HuH-7.5 (cell line): ENCODE results near the gene HDAC4.

ENCODE experiments used
- DNase-seq: peaks from one replicate; pipeline ENCODE4 v3.0.0; 2011; ENCODE audit warnings: low spot score

The HDAC4 gene

GRCh38 chr2:239065537-239065936 is 335.3 kb downstream of the HDAC4 start:
- no peak for DNase-seq

DNA sequence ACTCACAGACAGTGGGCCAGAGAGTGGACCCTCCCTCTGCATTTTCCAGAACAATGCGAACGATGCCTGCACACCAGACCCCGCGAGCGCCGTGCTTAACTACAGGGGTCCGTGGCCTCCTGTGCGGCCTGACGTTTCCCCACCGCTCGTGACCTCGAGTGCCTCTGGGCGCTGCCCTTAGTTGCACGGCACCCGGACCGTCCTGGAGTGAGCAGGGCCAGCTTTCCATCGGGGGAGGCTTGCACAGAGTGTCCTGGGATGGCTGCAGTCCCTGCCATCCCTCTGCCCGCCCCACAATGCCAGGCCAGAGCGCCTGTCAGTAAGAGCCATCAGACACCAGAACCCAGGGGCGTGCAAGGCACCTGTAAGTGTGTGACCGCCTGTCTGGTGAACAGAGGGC is 335.9 kb downstream of the HDAC4 start:
- DNase-seq, result no peak

GRCh38 chr2:239064253-239064652 is 336.6 kb downstream of the HDAC4 start:
- DNase-seq, result no peak

DNA sequence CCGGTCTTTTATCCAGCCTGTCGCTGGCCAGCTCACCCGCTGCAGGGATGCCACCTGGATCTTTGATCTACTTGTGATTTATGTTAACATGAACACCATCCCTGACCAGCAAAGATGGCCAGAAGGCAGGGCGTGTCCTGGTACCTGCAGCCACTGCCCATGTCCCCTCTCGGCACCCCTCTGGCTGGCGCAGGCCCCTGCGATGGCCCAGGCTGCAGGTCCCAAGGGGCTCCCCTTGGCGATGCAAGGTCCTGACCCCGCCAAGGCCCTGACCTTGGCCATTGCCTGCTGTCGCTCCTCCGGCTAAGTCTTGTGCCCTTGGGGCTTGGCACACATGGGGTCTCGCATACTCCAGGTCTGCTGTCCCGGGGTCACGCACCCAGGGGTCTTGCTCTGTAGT is 338.1 kb downstream of the HDAC4 start:
- no peak for DNase-seq

- DNase-seq, result no peak
These were observed 338.8 kb downstream of the HDAC4 start for GRCh38 chr2:239061824-239062570.

DNA sequence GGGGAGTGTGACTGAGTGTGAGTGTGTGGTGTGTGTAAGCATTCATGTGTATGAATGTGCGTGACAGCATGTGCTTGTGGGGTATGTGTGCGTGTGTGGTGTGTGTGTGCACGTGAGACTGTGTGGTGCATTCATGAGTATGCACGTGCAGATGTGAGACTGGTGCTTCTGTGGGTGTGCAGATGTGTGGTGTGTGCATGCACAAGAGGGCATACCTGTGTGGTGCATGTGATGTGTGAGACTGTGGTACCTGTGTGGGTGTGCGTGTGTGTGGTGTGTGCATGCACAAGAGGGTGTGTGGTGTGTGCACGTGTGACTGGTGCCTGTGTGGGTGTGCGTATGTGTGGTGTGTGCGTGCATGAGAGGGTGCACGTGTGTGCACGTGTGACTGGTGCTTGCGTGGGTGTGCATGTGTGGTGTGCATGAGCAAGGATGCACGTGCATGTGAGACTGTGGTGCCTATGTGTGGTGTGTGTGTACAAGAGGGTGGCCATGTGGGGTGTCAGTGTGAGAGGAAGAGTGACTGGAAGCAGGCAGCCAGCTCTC is 339.6 kb downstream of the HDAC4 start:
- DNase-seq, result no peak

- no peak for DNase-seq
These were observed 340.1 kb downstream of the HDAC4 start for GRCh38 chr2:239060676-239061075.

- DNase-seq, result no peak
These were observed 341.0 kb downstream of the HDAC4 start for GRCh38 chr2:239059854-239060253.

- DNase-seq, result no peak
These were observed 342.1 kb downstream of the HDAC4 start for GRCh38 chr2:239058766-239059165.

DNA sequence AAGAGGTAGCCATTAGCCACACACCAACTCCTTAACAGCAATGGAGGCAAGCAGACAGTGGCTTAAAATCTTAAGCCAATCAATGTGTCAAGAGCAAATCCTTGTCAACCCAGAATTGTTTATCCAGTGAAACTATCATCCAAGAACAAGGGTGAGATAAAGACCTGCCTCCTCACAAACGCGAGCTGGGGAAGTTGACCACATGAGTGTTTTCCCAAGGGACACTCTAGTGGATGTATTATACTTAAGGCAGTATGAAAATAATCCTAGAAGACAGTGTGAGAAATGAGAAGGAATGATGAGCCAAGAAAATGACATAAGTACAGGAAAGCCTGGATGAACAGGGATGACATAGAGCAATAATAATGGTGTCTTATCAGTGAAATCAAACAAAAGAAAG is 343.3 kb downstream of the HDAC4 start:
- no peak for DNase-seq

GRCh38 chr2:239056611-239057010 is 344.2 kb downstream of the HDAC4 start:
- no peak for DNase-seq

DNA sequence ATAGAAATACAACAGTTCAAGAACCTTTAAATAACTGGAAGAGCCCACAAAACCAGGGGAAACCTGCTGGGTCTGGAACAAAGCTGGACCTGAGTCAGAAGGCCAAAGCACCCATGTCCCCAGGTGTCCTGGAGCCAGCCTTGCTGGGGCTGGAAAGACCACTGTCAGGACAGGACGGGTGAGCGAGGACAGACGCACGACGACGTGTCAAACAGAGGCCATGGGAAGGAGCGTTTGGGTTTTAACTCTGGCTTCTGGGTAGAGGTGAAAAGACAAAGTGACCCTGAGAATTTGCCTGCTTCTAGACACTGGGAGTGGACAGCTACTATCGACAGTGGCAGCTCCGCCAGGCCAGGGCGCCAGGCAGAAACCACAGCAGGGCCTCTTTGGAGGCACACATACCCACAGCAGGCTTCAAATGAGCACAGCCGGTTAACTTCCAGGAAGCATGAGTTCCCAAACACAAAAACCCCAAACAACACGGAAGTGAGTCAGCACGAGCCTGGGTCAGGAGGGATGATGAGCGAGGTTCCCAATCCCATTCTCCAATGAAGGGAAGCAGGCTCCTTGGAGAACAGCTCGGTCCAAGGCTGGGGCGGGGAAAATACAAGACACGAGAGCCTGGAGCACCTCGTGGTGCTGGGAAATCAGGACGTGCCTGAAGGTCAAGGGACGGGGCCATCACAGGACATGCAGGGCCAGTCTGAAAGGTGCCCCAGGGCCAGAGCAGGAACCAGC is 344.9 kb downstream of the HDAC4 start:
- DNase-seq, result no peak

DNA sequence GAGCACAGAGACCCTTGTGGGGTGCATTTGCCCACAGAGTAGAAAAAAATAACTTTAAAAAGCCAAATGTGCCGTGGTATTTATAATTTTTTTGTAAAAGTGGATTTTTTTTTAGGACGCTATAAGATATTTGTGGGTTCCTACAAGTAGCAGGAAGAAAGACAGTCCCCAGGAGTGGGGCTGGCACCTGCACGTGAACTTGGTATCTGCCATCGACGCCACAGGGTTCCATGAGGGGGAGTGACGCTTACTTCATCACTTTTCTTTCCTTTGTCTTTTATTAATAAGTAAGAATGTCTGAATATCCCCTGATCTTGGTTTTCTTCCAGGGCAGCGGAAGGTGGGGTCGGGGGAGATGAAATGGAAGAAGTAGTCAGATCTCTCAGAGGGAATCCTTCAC is 345.9 kb downstream of the HDAC4 start:
- no peak for DNase-seq

DNA sequence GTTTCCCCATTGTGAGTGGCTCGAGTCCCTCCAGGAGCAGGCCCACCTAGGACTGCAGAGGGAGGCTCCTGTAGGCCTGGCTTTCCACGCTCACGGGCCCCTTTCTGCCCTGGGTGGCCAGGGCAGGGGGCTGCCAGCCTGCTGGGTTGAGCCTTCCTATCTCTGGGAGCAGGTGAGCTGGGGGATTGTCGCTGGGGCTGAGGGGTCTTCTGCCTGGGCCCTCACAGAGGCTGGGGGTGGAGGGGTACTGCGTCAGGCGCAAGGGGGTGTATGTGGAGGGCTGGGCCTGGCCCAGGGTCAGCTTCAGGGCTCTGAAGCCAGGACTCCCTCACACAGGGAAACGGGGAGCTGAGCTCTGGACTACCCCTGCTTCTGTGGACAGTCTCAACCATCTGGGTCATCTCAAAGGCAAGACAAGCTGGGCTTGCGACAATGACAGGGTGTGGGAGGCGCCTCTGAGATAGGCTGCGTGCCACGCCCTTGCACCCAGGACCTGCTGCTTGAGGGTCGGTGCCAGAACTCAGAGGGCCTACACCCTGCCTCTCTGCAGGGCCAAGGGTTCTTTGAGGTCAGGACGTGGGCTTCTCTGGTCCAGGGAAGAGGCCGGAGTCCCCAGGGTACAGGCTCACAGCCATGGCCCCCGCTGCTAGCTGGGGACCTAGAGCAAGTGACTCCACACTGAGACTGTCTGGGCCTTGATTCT is 346.9 kb downstream of the HDAC4 start:
- DNase-seq, result no peak

- no peak for DNase-seq
These were observed 347.8 kb downstream of the HDAC4 start for GRCh38 chr2:239052798-239053665.

DNA sequence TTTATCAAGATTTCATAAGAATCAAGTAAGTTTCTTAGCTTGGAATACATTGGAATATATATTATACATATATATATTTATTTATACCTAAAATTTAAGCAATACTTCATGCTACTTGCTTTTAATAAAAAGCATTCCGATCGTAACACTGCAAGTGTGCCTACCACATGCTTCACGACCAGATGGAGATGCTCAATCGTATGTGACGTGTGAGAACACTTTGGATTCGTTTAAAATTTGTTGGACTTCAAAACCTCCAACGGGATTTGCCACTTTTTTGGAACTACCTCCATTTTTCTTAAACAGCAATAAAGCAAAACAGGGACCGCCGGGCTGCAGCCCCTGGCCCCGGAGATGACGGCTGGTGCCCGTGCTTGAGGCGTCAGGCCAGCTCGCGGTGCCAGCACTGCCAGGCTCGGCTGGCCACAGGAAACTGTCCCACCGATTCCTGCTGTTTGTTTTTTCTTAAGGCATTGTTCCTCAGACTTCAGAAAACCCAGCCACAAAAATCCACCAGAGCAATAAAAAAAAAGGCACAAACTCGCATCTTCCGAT is 348.9 kb downstream of the HDAC4 start:
- DNase-seq, result no peak

DNA sequence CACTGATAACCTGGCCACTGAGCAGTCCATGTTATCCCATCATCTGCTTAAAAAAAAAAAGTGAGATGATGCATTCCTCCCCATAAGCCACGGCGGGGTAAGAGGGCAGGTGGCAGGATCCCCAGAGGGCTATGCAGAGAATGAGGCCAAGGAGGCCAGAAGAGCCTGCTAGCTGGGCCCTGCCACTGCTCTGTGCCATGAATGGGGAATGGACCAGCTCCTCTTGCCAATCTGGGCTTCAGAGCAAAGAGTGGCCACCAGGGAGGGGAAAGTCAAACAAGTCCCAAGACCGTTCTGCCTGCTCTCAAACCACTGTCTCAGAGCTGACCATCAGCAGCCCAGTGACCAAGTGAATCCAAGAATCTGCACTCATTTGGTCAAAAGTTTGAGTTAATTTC is 350.6 kb downstream of the HDAC4 start:
- DNase-seq, result no peak

- DNase-seq, result no peak
These were observed 351.2 kb downstream of the HDAC4 start for GRCh38 chr2:239049421-239050251.

DNA sequence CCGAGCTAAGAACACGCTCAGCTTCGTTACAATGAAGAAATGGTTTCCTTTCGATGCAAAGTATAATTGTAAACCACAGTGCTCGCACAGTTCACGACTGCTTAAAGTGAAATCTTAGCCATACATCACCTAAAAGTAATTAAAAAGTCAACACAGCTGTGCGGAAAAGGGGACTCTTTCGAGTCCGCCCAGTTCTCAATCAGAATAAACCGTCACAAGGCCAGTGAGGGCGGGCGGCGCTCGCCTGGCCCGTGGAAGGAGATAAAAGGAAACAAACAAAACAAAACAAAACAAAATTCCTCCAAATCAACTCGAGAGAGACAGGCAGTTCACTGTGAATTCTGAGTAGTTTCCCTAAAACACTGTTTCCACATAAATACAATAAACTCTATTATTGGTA is 352.1 kb downstream of the HDAC4 start:
- DNase-seq, result no peak

- no peak for DNase-seq
These were observed 353.0 kb downstream of the HDAC4 start for GRCh38 chr2:239047861-239048260.

GRCh38 chr2:239047420-239047819 is 353.4 kb downstream of the HDAC4 start:
- no peak for DNase-seq
